Spleen (tissue), 7 donors: ENCODE measurements around the gene LSS.

Source experiments
- POLR2AphosphoS5 ChIP-seq, 3 donors: sonication (generic); formaldehyde crosslinking; IDR thresholded peaks; one replicate each; pipeline ENCODE4 v1.5.1; 2017; ENCODE audit warnings: antibody characterized with exemption in 3 of 3
- TF ChIP-seq, protein P1 (sequence below), 11 experiments: fragments of 200-600 bp in 7 of 11; fragments of 450-650 bp in 4 of 11; sonication (generic) in 4 of 11; IDR thresholded peaks in 8 of 11; conservative IDR thresholded peaks in 3 of 11; 1 replicate in 7 of 11; 2 replicates in 4 of 11; pipeline versions ENCODE4 v1.4.0 to v1.8.0; 2016 to 2021; ENCODE audit warnings: antibody characterized with exemption in 11 of 11, inconsistent platforms in 4 of 11, mild to moderate bottlenecking in 1 of 11
- donor health status: DM: no; HTN: no; CAD: no; lungs with moderate emphysema.
- donor health status: DM: no; HTN: no; CAD: no.
- donor health status: DM: no; HTN: no; CAD: no.

DNA sequence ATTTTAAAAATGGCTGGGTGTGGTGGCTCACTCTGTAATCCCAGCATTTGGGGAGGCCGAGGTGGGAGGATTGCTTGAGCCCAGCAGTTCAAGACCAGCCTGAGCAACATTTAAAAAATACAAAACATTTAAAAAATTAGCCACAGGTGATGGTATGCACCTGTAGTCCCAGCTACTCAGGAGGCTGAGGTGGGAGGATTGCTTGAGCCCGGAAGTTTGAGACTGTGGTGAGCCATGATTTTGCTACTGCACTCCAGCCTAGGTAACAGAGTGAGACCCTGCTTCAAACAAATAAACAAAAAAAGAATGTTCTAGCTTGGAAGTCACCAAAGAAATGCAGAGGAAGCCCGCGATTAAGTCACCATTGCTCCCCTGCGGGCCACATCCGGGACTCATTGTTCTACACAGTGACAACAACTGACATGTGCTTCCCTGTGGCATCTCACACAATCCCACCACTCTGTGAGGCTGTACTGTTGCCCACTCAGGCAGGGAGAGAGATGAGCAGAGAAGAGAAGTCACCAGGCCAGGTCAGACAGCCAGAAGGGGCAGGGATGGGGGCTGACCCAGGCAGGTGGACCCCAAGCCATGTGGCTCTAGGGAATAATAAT lies 25.9 kb downstream of the LSS start:
- TF ChIP-seq POLR2AphosphoS5 (IDR thresholded peaks at IDR 0.05), result no peak
- TF ChIP-seq, protein P1, sequence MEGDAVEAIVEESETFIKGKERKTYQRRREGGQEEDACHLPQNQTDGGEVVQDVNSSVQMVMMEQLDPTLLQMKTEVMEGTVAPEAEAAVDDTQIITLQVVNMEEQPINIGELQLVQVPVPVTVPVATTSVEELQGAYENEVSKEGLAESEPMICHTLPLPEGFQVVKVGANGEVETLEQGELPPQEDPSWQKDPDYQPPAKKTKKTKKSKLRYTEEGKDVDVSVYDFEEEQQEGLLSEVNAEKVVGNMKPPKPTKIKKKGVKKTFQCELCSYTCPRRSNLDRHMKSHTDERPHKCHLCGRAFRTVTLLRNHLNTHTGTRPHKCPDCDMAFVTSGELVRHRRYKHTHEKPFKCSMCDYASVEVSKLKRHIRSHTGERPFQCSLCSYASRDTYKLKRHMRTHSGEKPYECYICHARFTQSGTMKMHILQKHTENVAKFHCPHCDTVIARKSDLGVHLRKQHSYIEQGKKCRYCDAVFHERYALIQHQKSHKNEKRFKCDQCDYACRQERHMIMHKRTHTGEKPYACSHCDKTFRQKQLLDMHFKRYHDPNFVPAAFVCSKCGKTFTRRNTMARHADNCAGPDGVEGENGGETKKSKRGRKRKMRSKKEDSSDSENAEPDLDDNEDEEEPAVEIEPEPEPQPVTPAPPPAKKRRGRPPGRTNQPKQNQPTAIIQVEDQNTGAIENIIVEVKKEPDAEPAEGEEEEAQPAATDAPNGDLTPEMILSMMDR (IDR thresholded peaks at IDR 0.05 in 8 of 11, conservative IDR thresholded peaks at IDR 0.05 in 3 of 11), result no peak
